DMS53 treated with DMSO at 0.1 percent for 48 hours (cell line): ENCODE results near the gene PNLIP.

Experiments used
- DNase-seq: peaks from one replicate; lab custom pipeline; 2025; ENCODE audit not compliant: unreplicated experiment; lab: John Stamatoyannopoulos, UW

Gene PNLIP

GRCh38 chr10:116574797-116575196 lies 29.1 kb downstream of the PNLIP start:
- no peak for DNase-seq

GRCh38 chr10:116587878-116588591 lies 42.3 kb downstream of the PNLIP start:
- DNase-seq = no peak

GRCh38 chr10:116588995-116589394 lies 43.3 kb downstream of the PNLIP start:
- no peak for DNase-seq

GRCh38 chr10:116589926-116590325 lies 44.2 kb downstream of the PNLIP start:
- no peak for DNase-seq

DNA sequence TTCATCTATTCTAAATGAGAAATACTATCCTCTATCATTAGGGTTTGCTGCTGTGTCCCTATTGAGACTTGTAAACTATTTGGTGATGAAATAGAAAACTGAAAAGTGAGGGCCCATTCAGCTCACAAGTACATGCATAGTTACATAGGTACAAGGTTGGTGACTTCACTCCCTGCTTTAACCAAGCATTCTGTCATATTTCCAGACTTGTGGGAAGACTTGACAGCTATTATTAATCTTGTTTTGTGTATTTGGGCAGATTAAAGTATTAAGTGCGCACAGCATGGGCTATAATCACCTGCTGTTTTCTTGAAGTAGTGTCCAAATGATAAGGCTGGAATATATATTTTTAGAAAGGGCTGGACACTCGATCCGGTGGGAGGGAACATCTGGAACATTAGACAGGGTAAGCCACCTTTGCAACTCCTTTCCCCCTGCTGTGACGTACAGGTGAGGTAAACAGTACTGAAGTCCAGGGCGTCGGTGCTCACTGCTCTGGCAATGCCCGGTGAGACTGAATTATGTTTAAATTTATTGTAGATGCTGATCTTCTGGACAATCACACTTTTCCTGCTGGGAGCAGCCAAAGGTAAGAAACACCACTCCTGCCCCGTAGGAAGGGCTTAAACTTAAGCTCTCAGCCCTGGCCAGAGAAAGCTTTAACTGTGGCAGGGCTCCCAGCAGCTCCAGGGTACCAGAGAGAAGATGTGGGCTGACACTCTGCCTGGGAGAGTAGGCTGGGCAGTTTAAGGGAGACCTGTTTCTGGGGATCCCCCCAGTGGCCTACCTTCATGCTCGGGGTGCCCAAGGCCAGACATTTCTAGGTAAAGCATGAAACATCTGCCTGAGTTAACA lies 45.1 kb downstream of the PNLIP start, which contains the start of gene PNLIPRP1:
PNLIPRP1 (plus strand) TSS at position 370 of the 855 bp plus-strand sequence; CDS start at position 541, 171 bp downstream.
- no peak for DNase-seq

DNA sequence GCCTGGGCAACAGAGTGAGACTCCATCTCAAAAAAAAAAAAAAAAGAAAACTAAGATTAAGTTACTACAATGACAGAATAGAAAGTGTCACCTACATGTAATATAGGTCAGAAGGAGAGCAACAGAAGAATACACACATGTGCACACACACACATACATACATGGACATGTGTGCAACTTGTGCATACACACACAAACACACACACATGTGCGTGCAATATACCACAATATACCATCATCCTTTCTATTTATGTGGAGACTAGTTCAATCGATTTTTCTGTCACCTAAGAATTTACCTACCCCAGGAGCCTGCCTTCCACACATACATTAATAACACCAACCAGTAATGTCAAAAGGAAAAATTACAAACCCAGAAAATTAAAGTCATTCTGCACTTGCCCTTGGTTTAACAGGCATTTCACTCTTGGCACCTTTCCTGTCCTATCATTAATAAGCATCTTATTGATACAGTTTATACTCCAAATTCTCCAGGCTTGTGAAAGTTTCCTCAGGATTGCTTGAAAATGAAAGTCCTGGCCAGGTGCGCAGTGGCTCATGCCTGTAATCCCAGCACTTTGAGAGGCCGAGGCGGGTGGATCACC lies 47.5 kb downstream of the PNLIP start:
- DNase-seq = no peak

DNA sequence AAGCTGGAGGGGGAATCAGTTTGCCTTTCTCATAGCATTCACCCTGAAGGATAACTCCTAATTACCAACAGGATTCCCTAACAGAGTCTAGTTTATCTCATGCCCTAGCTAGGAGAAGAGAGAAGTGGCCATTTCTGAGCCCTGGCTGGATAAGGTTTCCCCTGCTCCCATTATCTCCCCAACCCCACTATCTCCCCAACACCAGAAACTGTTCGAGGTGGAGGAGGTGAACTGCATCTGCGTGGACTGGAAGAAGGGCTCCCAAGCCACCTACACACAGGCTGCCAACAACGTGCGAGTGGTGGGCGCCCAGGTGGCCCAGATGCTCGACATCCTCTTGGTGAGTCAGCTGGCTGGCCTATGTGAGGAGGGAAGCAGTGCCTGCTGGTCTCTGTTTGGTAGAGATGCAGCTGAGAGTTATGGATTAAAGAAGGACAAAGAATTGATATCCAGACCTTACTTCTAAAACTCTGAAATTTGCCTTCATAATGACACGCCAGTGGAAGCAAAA lies 48.8 kb downstream of the PNLIP start:
- no peak for DNase-seq

DNA sequence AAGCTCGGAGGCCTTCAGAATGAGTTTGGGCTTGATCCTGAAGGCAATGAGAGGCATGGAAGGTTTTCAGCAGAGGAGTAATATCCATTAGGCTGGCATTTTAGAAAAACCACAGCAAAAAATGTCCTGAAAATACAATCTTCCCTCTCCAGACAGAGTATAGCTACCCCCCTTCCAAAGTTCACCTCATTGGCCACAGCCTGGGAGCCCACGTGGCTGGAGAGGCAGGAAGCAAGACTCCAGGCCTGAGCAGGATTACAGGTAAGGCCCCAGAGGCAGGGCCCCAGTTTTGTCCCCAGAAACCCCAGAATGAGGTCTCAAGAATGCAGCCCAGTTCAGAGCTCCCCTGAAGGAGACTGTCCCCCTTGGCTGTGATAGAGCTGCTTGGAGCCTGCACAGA lies 50.3 kb downstream of the PNLIP start:
- DNase-seq = no peak

- DNase-seq = no peak
These were observed 51.8 kb downstream of the PNLIP start for GRCh38 chr10:116597543-116597942.

DNA sequence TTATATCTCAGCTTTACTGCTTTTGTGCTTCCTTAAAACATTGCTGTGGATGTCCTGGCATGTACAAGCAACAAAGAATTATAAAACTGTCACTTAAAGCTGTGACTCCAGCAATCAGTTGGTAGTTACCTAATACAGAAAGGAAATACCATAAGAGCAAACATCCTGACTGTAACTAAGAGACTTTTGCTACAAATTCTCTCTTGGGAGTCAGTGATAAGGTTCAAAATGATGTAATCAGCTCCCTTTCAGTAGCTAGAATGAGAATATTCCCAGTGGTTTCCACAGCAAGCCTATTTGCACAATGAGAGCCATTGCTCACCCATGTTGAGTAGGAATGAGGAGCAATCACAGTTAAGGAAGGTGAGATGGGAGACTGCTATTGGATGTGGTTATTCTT lies 52.6 kb downstream of the PNLIP start:
- no peak for DNase-seq

DNA sequence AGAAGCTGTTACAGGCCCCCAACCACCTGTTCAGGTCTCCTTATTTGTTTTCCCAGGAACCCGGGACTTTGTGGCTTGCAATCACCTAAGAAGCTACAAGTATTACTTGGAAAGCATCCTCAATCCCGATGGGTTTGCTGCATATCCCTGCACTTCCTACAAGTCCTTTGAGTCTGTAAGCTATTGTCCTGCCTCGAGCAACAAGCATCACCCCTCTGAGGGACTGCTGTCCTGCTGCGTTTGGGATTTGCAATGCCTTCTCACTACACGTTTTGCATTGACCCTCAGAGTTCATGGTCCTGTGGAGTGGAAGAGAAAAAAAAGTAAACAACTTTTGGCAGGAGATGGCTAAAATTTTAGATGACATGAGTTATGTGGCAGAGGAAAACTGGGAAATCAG lies 54.3 kb downstream of the PNLIP start:
- DNase-seq = no peak

GRCh38 chr10:116602648-116603400 lies 57.1 kb downstream of the PNLIP start:
- DNase-seq = no peak

- no peak for DNase-seq
These were observed 60.3 kb downstream of the PNLIP start for GRCh38 chr10:116606061-116606483.

DNA sequence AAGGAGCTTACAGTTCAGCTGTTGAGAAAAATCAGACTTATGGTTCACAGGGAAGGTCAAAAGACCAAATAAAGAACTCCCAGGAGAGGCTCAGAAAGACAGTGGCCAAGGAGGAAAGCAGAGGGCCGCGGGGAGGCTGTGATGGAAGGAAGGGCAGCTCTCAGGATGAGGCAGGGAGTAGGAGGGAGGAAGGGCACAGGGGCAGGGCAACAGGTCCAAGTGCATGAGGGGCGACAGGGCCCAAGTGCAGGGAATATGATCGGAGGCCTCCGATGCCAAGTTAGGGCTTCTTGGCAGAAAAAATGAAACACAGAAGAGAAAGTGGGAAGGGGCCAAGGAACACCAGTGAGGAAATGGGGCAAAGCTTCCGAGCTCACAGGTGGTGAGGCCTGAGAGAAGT lies 61.6 kb downstream of the PNLIP start:
- no peak for DNase-seq

DNA sequence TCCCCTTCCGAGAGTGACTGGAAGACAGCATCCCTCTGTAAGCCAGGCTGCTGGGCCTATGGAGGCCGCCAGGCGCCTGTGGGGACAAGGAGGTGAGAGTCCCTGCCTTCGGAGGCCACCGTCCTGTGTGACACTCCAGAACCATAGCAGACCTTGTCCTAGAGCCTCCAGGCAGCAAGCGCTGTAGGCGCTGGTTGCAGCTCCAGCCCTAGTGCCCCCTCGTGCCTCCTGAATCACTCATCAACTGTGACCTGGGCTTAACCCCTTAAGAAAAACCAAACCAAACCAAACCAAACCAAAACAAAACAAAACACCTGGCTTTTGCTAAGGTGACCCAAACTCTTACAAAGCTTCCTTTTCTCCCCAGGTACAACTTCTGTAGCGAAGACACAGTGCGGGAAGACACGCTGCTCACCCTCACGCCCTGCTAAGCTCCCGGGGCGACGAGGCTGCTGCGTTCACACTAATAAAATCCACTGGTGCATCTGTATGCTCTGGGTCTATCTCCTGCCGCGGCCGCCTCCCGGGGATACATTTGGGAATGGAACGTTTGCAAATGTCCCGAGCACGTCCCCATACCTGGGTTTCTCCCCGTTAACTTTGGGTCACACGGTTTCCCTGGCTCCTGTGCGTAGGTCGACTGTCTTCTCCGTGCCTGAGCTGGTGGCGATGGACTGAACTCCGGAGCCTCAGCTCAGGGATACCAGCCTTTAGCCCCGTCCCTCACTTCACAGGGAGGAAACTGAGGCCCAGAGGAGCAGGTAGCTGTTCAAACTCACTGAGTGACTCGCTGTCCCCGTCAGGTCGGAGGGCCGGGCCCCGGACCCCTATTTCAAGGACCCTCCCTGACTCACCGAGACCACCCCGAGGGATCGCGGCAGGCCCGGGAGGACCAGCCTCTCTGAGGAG lies 63.2 kb downstream of the PNLIP start:
- DNase-seq = no peak

DNA sequence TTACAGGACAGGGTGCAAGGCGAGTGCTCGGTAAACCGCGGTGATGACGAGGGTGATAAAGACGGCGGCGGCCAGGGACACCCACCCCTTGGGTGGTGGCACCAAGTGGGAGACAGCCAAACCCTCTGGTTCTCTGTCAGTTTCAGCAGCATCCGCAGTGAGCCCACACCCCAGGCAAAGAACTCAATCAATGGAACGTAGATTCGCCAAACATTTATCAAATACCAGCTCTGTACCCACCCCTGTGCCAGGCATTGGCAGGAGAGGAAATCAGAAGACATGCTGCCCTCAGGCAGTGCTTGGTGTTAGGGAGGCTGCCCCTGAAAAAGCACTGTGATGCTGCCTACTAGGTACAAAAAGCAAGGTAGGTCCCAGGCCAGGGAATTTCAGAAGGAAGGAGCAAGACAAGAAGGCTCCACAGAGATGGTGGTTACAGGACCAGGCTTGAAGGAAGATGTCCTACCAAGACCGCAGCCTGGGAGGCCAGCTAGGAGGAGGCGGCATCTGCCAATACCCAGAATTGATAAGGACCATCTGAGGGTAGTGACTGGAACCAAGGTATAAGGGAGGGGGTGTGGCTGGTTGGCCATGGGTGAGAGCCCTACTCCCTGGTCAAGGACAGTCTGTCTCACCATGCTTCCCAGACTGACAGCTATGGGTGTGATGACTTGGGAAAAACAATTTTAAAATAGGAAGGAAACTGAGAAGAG lies 64.9 kb downstream of the PNLIP start:
- no peak for DNase-seq

- DNase-seq = no peak
These were observed 65.4 kb downstream of the PNLIP start for GRCh38 chr10:116611153-116611545.

- DNase-seq = no peak
These were observed 66.5 kb downstream of the PNLIP start for GRCh38 chr10:116612107-116612769.

DNA sequence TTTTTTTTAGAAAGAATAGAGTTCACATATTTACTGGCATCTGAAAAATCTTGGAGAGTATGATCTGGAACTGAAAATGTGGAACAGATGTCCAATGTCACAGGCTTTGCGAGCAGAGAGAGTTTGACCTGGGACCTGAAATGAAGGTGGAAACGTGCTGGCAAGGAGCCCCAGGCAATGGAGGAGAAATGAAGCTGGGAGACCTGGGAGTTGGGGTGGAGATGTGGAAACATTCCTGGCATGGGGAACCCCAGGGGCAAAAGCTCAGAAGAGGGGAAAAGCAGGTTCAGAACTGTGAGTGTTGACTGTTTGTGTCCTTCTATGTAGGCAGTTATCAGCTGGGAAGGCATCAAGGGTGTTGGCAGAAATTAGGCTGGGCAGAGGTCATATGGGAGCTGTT lies 67.7 kb downstream of the PNLIP start:
- no peak for DNase-seq
